Activated naive CD8-positive, alpha-beta T cell treated with anti-CD3 and anti-CD28 coated beads, Interleukin-2, amount 50 U/mL, for 24 hours (primary cell): ENCODE results near the gene TPBG.
A peak's percentile ranks its signal among the peaks of the same experiment; 100 is the strongest.
"Not testable (repeated sequence)": the region's sequence is repeated elsewhere in the genome, so short reads cannot be mapped to it uniquely, and the experiment has no call there.

Experiments used
- ATAC-seq: fragments of 150-1000 bp; cut with Tn5 transposase; one replicate; pipeline ENCODE4 v1.10.0; 2021
- DNase-seq: peaks from one replicate; pipeline ENCODE4 v3.0.0; 2021
- H3K27ac Mint-ChIP-seq: one replicate; pipeline ENCODE4 v1.8.0; 2021; ENCODE audit warnings: mild to moderate bottlenecking, mixed read lengths
- H3K27me3 Mint-ChIP-seq: one replicate; pipeline ENCODE4 v1.8.0; 2021; ENCODE audit warnings: mixed read lengths
- H3K36me3 Mint-ChIP-seq: one replicate; pipeline ENCODE4 v1.8.0; 2021; ENCODE audit warnings: low read depth, mixed read lengths
- H3K4me1 Mint-ChIP-seq: one replicate; pipeline ENCODE4 v1.8.0; 2021; ENCODE audit warnings: mixed read lengths
- H3K4me3 Mint-ChIP-seq: one replicate; pipeline ENCODE4 v1.8.0; 2021; ENCODE audit warnings: mild to moderate bottlenecking, moderate library complexity, mixed read lengths
- H3K9me3 Mint-ChIP-seq: one replicate; pipeline ENCODE4 v1.8.0; 2021; ENCODE audit warnings: mixed read lengths

The TPBG gene

GRCh38 chr6:82364087-82365015, 734 bp downstream of the TPBG start:
- no peaks in the 10 kb centered on the region for H3K36me3 Mint-ChIP-seq
- DNase-seq, result peak; percentile 6
- peaks cover 16% of the 10 kb centered on the region for H3K4me1 Mint-ChIP-seq
- H3K4me3 Mint-ChIP-seq, result peak overlapping the region; percentile 69
- no peak for ATAC-seq
- H3K9me3 Mint-ChIP-seq, result no peaks in the 10 kb centered on the region
- H3K27me3 Mint-ChIP-seq, result peaks cover 53% of the 10 kb centered on the region
- H3K27ac Mint-ChIP-seq, result no peak overlapping the region

DNA sequence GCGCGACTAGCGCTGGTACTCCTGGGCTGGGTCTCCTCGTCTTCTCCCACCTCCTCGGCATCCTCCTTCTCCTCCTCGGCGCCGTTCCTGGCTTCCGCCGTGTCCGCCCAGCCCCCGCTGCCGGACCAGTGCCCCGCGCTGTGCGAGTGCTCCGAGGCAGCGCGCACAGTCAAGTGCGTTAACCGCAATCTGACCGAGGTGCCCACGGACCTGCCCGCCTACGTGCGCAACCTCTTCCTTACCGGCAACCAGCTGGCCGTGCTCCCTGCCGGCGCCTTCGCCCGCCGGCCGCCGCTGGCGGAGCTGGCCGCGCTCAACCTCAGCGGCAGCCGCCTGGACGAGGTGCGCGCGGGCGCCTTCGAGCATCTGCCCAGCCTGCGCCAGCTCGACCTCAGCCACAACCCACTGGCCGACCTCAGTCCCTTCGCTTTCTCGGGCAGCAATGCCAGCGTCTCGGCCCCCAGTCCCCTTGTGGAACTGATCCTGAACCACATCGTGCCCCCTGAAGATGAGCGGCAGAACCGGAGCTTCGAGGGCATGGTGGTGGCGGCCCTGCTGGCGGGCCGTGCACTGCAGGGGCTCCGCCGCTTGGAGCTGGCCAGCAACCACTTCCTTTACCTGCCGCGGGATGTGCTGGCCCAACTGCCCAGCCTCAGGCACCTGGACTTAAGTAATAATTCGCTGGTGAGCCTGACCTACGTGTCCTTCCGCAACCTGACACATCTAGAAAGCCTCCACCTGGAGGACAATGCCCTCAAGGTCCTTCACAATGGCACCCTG, 1.6 kb downstream of the TPBG start:
- Mint-ChIP-seq H3K27ac (no peak overlapping the region), H3K36me3 (no peaks in the 10 kb centered on the region), H3K9me3 (no peaks in the 10 kb centered on the region), H3K27me3 (peaks cover 51% of the 10 kb centered on the region), H3K4me1 (peaks cover 16% of the 10 kb centered on the region), H3K4me3 (peak overlapping the region; percentile 63)
- DNase-seq, result peak; percentile 7
- peak; percentile 40 for ATAC-seq

DNA sequence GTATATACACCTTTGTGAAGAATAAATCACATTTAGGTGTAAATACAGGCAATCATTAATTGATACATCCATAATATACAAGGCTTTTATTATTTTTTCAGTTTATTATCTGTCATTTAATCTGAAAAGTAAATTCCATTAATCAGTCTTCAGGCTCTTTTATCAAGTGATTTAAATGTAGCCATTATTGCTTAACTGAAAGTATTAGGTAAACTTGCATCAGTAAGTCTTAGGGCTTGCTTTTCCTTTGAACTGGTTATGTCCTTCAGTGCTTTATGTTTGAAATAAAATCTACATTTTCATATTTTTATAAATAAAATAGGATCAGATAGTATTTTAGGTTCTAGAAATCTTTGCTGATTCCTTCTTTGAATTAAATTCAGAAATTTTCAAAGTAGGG, 4.1 kb downstream of the TPBG start:
- no peak overlapping the region for H3K4me3 Mint-ChIP-seq
- H3K36me3 Mint-ChIP-seq, result no peaks in the 10 kb centered on the region
- H3K27me3 Mint-ChIP-seq, result peaks cover 42% of the 10 kb centered on the region
- H3K27ac Mint-ChIP-seq, result no peak overlapping the region
- H3K9me3 Mint-ChIP-seq, result no peaks in the 10 kb centered on the region
- peaks cover 16% of the 10 kb centered on the region for H3K4me1 Mint-ChIP-seq
- ATAC-seq (no peak), DNase-seq (no peak)

- no peaks in the 10 kb centered on the region for H3K9me3 Mint-ChIP-seq
- H3K4me1 Mint-ChIP-seq, result peaks cover 2% of the 10 kb centered on the region
- no peaks in the 10 kb centered on the region for H3K36me3 Mint-ChIP-seq
- H3K4me3 Mint-ChIP-seq, result no peak overlapping the region
- DNase-seq (no peak), ATAC-seq (no peak)
- H3K27ac Mint-ChIP-seq, result no peak overlapping the region
- H3K27me3 Mint-ChIP-seq, result peaks cover 16% of the 10 kb centered on the region
Observed at GRCh38 chr6:82370788-82371187, 7.2 kb downstream of the TPBG start.

- H3K4me1 Mint-ChIP-seq, result no peaks in the 10 kb centered on the region
- ATAC-seq (no peak), DNase-seq (no peak)
- H3K9me3 Mint-ChIP-seq, result no peaks in the 10 kb centered on the region
- no peaks in the 10 kb centered on the region for H3K36me3 Mint-ChIP-seq
- H3K27me3 Mint-ChIP-seq, result peaks cover 9% of the 10 kb centered on the region
- H3K4me3 Mint-ChIP-seq, result no peak overlapping the region
- H3K27ac Mint-ChIP-seq, result no peak overlapping the region
Observed at GRCh38 chr6:82371799-82372546, 8.4 kb downstream of the TPBG start.

- no peak for ATAC-seq
- no peak for DNase-seq
- Mint-ChIP-seq H3K4me1 (no peaks in the 10 kb centered on the region), H3K27ac (no peak overlapping the region), H3K27me3 (peaks cover 9% of the 10 kb centered on the region), H3K4me3 (no peak overlapping the region), H3K9me3 (no peaks in the 10 kb centered on the region), H3K36me3 (no peaks in the 10 kb centered on the region)
Observed at GRCh38 chr6:82372656-82373055, 9.0 kb downstream of the TPBG start.

DNA sequence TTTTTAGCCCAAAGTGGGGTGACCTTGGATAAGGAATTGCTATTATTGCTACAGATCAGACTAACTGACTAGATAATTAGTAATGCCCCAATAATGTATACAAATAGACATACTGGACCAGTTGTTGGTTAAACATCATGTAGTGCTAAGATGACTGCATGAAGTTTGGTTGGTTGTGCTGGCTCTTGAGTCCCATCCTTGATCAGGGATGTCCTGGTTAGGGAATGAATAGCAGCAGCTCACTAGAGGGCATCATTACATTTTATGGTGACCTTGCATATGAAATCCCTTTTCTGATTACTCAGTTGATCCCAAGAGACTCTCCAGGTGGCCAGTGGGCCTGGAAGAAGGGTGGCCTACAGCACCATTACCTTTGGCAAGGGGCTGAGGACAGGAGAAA, 10.9 kb downstream of the TPBG start:
- Mint-ChIP-seq H3K27me3 (peaks cover 7% of the 10 kb centered on the region), H3K27ac (no peak overlapping the region), H3K4me1 (no peaks in the 10 kb centered on the region), H3K36me3 (no peaks in the 10 kb centered on the region), H3K9me3 (no peaks in the 10 kb centered on the region), H3K4me3 (no peak overlapping the region)
- no peak for DNase-seq
- no peak for ATAC-seq

- Mint-ChIP-seq H3K27me3 (peaks cover 4% of the 10 kb centered on the region), H3K4me1 (no peaks in the 10 kb centered on the region), H3K4me3 (no peak overlapping the region), H3K36me3 (no peaks in the 10 kb centered on the region), H3K27ac (no peak overlapping the region), H3K9me3 (no peaks in the 10 kb centered on the region)
- ATAC-seq (no peak), DNase-seq (no peak)
Observed at GRCh38 chr6:82376636-82377035, 13.0 kb downstream of the TPBG start.

- Mint-ChIP-seq H3K36me3 (no peaks in the 10 kb centered on the region), H3K27ac (no peak overlapping the region), H3K4me1 (no peaks in the 10 kb centered on the region), H3K9me3 (no peaks in the 10 kb centered on the region), H3K4me3 (no peak overlapping the region), H3K27me3 (no peaks in the 10 kb centered on the region)
- no peak for ATAC-seq
- DNase-seq, result no peak
Observed at GRCh38 chr6:82380566-82381185, 17.1 kb downstream of the TPBG start.

DNA sequence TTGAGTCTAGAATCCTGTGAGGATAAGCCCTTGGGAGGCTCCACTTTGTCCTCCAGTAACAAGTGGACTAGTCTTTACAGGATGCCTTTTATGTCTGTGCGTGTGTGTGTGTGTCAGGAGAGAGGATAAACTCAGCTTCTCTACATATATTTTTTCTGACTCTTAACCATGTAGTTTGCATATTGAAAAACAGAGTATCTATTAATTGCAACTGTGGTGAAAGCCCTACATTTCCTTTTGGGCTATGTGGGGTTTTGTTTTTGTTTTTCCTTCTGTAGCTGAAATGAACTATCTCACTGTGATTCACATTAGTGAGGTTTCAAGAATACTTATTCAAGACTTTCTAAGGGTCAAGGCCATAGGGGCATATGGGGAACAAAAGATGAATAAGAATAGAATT, 17.7 kb downstream of the TPBG start:
- no peak for ATAC-seq
- Mint-ChIP-seq H3K4me3 (no peak overlapping the region), H3K27me3 (no peaks in the 10 kb centered on the region), H3K27ac (no peak overlapping the region), H3K4me1 (no peaks in the 10 kb centered on the region), H3K36me3 (no peaks in the 10 kb centered on the region), H3K9me3 (no peaks in the 10 kb centered on the region)
- DNase-seq, result no peak

DNA sequence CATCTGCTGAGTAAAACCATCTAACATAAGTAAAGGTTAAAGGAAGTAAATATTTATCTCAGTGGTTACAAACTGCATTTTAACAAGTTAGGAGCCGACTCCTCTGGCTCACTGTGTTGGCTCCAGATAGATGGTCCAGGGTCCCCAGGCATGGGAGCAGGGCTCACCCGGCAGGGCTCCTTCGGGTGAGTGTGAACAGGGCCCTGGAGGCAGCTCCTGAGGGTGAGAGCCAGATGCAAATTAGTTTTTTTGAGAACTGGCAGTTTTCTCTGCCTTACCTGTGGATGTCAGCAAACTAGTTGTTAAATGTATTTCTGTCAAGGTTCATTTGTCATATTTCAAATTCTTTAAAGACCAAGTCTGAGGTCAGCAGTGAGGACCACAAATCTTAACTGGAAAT, 21.5 kb downstream of the TPBG start:
- no peak for DNase-seq
- no peak for ATAC-seq
- no peak overlapping the region for H3K4me3 Mint-ChIP-seq
- H3K4me1 Mint-ChIP-seq, result no peaks in the 10 kb centered on the region
- no peaks in the 10 kb centered on the region for H3K36me3 Mint-ChIP-seq
- H3K9me3 Mint-ChIP-seq, result no peaks in the 10 kb centered on the region
- no peaks in the 10 kb centered on the region for H3K27me3 Mint-ChIP-seq
- no peak overlapping the region for H3K27ac Mint-ChIP-seq

DNA sequence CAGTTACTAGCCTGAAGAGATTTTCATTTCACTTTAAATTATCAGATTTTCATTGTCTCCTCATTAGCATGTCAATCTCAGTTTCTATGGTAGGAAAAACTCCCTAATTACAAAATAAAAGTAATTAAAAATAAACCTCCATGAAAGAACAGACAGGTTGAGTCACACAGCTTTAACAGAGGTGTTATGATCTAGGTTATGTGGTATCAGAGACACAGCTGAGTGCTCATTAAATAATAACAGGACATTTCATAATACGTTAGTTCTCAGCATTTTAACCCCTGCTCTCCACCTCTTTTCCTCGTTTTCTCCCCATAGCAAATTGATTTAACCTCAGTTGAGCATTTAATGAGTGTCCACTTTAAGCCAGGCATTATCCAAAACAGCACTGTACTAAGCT, 21.9 kb downstream of the TPBG start:
- Mint-ChIP-seq H3K36me3 (no peaks in the 10 kb centered on the region), H3K27me3 (no peaks in the 10 kb centered on the region), H3K4me1 (no peaks in the 10 kb centered on the region), H3K27ac (no peak overlapping the region), H3K4me3 (no peak overlapping the region), H3K9me3 (no peaks in the 10 kb centered on the region)
- DNase-seq (no peak), ATAC-seq (no peak)

DNA sequence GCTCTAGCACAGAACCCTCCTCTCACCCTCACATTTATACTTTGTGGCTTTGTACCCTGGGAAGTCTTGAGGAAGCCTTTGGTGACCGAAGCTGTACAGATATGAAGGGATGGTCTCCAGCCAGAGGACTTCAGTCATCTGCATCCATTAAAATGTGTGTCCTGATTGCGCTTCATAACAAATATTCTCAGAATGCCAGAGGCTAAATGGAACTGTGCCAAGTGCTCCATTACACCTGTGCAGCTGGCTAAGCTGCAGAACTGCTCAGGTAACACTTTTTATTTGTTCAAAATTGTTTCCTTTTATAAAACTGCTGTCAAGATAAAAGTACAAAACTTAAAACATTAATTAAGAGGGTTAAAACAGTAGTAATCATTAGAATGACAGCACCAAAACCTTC, 22.3 kb downstream of the TPBG start:
- ATAC-seq (no peak), DNase-seq (no peak)
- no peaks in the 10 kb centered on the region for H3K9me3 Mint-ChIP-seq
- no peaks in the 10 kb centered on the region for H3K36me3 Mint-ChIP-seq
- H3K4me3 Mint-ChIP-seq, result no peak overlapping the region
- H3K4me1 Mint-ChIP-seq, result no peaks in the 10 kb centered on the region
- H3K27me3 Mint-ChIP-seq, result no peaks in the 10 kb centered on the region
- H3K27ac Mint-ChIP-seq, result no peak overlapping the region

DNA sequence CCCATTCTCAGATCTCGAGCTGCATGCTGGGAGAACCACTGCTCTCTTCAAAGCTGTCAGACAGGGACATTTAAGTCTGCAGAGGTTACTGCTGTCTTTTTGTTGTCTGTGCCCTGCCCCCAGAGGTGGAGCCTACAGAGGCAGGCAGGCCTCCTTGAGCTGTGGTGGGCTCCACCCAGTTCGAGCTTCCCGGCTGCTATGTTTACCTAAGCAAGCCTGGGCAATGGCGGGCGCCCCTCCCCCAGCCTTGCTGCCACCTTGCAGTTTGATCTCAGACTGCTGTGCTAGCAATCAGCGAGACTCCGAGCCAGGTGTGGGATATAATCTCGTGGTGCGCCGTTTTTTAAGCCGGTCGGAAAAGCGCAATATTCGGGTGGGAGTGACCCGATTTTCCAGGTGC, 31.2 kb downstream of the TPBG start:
- ATAC-seq, H3K4me1 Mint-ChIP-seq, H3K4me3 Mint-ChIP-seq, H3K9me3 Mint-ChIP-seq, DNase-seq, H3K36me3 Mint-ChIP-seq, H3K27ac Mint-ChIP-seq, H3K27me3 Mint-ChIP-seq: not testable (repeated sequence)
